HG03354 (cell line): Measurements from ENCODE around the gene ANP32A.

Experiments
- ATAC-seq: cut with Tn5 transposase; IDR thresholded peaks from one replicate; pipeline ENCODE4 v1.9.1; 2021; ENCODE audit warnings: mild to moderate bottlenecking; ENCODE audit not compliant: unreplicated experiment, poor library complexity, severe bottlenecking

Gene ANP32A

GRCh38 chr15:68787609-68788263 lies 33.0 kb downstream of the ANP32A start:
- ATAC-seq: no peak

- no peak for ATAC-seq
Observed at GRCh38 chr15:68786753-68787152, 33.9 kb downstream of the ANP32A start.

- ATAC-seq: no peak
Observed at GRCh38 chr15:68785541-68785940, 35.2 kb downstream of the ANP32A start.

- ATAC-seq: no peak
Observed at GRCh38 chr15:68784206-68784605, 36.5 kb downstream of the ANP32A start.

GRCh38 chr15:68783226-68784058 lies 37.3 kb downstream of the ANP32A start:
- ATAC-seq: no peak

- ATAC-seq: no peak
Observed at GRCh38 chr15:68782589-68783161, 38.0 kb downstream of the ANP32A start.

- no peak for ATAC-seq
Observed at GRCh38 chr15:68781766-68782588, 38.7 kb downstream of the ANP32A start.

GRCh38 chr15:68781217-68781616 lies 39.5 kb downstream of the ANP32A start:
- no peak for ATAC-seq

- no peak for ATAC-seq
Observed at GRCh38 chr15:68778876-68779275, 41.8 kb downstream of the ANP32A start.

GRCh38 chr15:68776477-68777270 lies 44.0 kb downstream of the ANP32A start:
- ATAC-seq: no peak

GRCh38 chr15:68775671-68776476 lies 44.8 kb downstream of the ANP32A start:
- no peak for ATAC-seq

GRCh38 chr15:68775236-68775577 lies 45.5 kb downstream of the ANP32A start:
- no peak for ATAC-seq

GRCh38 chr15:68774521-68775235 lies 46.0 kb downstream of the ANP32A start:
- no peak for ATAC-seq

- ATAC-seq: no peak
Observed at GRCh38 chr15:68774120-68774519, 46.6 kb downstream of the ANP32A start.

GRCh38 chr15:68773036-68773435 lies 47.7 kb downstream of the ANP32A start:
- no peak for ATAC-seq

GRCh38 chr15:68770216-68770615 lies 50.5 kb downstream of the ANP32A start:
- ATAC-seq: no peak

- ATAC-seq: no peak
Observed at GRCh38 chr15:68769702-68770101, 51.0 kb downstream of the ANP32A start.

GRCh38 chr15:68768321-68768720 lies 52.4 kb downstream of the ANP32A start:
- no peak for ATAC-seq
